ENCODE results near the gene MYO10.
"Not testable (repeated sequence)": the region's sequence is repeated elsewhere in the genome, so short reads cannot be mapped to it uniquely, and the experiment has no call there.

MYO10 gene

DNA sequence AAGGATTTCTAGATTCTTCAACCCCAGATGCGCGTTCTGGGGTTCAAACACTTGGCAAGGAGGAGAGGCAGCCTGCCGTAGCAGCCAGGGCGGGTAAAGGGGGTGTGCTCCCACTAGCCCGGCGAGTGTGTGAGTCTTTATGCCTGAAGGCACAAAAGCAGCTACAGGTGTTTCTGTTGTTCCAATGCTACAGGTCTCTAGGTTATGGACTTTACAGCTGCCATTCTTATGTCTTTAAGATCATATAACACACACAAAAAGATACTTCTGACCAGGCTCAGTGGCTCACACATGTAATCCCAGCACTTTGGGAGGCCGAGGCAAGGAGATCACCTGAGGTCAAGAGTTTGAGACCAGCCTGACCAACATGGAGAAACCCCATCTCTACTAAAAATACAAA lies 185.6 kb downstream of the MYO10 start:
- Mint-ChIP-seq H3K9me3 (no peaks in the 10 kb centered on the region), H3K27me3 (no peaks in the 10 kb centered on the region), H3K36me3 (ENCODE audit: low read depth) (no peaks in the 10 kb centered on the region), H3K27ac (no peak overlapping the region), H3K4me1 (no peaks in the 10 kb centered on the region), H3K4me3 (no peak overlapping the region)
- ATAC-seq (no peak), DNase-seq (no peak)

DNA sequence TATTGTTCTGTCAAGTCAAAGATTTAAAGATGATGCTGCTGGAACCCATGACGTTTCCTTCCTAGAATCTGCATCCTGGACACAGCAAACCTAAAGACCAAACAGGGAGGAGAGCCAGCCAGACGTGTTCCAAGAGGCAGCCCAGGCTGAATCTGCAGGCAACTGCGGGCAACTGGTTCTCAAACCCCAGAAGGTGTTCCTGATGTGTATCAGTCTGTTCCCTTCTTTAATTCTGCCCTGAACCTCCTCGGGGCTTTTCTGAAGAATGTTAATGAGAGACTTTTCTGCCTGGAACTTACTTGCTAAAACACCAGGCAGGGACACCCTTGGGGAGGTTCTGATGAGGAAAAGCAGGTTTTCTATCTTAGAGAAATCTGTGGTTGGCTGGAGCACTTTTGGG lies 186.5 kb downstream of the MYO10 start:
- no peaks in the 10 kb centered on the region for H3K4me1 Mint-ChIP-seq

DNA sequence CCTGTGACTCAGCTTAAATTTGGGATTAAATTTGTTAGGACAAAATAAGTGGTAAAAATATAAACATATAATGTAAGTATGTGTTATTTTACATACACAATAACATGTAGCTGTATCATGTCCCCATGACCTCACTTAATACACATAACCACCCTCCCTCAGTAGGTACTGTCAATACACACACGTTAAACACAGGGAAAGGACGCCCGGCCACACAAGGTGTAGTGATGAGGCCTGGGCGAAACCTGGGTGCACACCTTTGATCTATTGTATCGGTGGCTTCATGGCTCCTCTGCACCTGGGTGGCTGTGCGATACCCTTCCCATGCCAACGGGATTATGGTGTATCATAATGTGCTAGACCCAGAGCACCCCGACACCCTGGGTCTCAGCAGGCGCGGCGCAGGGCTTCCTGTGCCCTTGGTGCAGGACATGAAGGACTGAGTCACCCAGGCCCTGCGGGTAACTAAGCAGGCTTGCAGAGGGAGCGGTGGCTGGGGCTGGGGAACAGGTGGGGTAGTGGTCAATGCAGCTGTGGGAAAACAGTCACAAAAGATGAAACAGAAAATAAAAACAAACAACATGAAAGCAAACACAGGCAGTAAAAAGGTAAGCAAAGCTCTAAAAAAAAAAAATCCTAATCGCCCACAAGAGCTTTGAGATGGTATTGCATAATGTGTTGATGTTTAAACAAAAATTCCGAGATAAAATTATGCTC lies 191.8 kb downstream of the MYO10 start:
- H3K36me3 Mint-ChIP-seq (ENCODE audit: low read depth), result no peaks in the 10 kb centered on the region
- H3K27me3 Mint-ChIP-seq, result peaks cover 7% of the 10 kb centered on the region
- ATAC-seq, result no peak
- DNase-seq, result no peak
- no peaks in the 10 kb centered on the region for H3K9me3 Mint-ChIP-seq
- H3K4me1 Mint-ChIP-seq, result no peaks in the 10 kb centered on the region
- H3K27ac Mint-ChIP-seq, result no peak overlapping the region
- no peak overlapping the region for H3K4me3 Mint-ChIP-seq

More for the DNA sequence above, 186.5 kb downstream of the MYO10 start:
- Mint-ChIP-seq H3K9me3 (no peaks in the 10 kb centered on the region), H3K27me3 (no peaks in the 10 kb centered on the region), H3K36me3 (ENCODE audit: low read depth) (no peaks in the 10 kb centered on the region), H3K4me3 (no peak overlapping the region), H3K27ac (no peak overlapping the region)
- no peak for DNase-seq
- no peak for ATAC-seq

- no peaks in the 10 kb centered on the region for H3K4me1 Mint-ChIP-seq
Observed at GRCh38 chr5:16742938-16743337, 193.2 kb downstream of the MYO10 start.

GRCh38 chr5:16740811-16741392 lies 195.2 kb downstream of the MYO10 start:
- Mint-ChIP-seq H3K4me1 (no peaks in the 10 kb centered on the region), H3K4me3 (no peak overlapping the region), H3K27ac (no peak overlapping the region), H3K9me3 (no peaks in the 10 kb centered on the region), H3K36me3 (ENCODE audit: low read depth) (no peaks in the 10 kb centered on the region), H3K27me3 (peaks cover 12% of the 10 kb centered on the region)
- DNase-seq (no peak), ATAC-seq (no peak)

More at GRCh38 chr5:16742938-16743337, 193.2 kb downstream of the MYO10 start:
- Mint-ChIP-seq H3K27me3 (peaks cover 10% of the 10 kb centered on the region), H3K9me3 (no peaks in the 10 kb centered on the region), H3K4me3 (no peak overlapping the region), H3K36me3 (ENCODE audit: low read depth) (no peaks in the 10 kb centered on the region), H3K27ac (no peak overlapping the region)
- DNase-seq, result no peak
- no peak for ATAC-seq

DNA sequence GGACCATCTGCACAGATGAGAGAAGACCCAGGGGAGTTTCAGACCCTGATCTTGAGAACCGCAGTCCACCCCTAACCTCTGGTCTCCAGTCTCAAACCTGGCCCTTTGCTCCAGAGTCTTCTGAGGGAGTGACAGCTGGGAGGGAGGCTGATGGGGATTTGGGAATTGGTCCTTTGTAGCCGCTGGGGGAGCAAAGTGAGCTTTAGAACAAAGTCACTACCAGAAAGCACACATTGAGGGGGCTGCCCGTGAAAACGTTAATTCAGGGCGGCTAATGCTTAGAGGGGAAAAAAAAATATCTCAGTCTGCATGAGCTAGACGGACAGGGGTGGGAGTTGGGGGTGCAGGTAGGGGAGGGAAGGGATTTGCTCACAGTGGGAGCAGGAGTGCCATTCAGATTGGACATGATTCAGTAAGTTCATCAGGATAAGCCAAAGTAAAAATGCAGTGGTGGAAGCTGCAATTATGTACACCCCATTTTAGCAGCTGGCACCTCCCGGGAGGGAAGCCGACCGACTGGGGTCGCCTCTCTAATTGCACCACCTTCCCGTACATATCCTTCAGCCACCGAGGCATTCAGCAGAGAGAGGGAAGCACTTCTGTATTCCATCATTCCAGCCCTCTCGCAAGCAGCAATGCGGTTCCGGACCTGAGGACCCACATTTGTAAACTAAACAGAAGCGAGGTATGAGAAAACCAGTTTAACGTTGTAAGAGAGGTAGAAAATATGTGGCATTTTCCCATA lies 195.8 kb downstream of the MYO10 start:
- ATAC-seq (no peak), DNase-seq (no peak)
- Mint-ChIP-seq H3K27me3 (peaks cover 12% of the 10 kb centered on the region), H3K9me3 (no peaks in the 10 kb centered on the region), H3K36me3 (ENCODE audit: low read depth) (no peaks in the 10 kb centered on the region), H3K27ac (no peak overlapping the region), H3K4me3 (no peak overlapping the region), H3K4me1 (no peaks in the 10 kb centered on the region)

- not testable (repeated sequence) for ATAC-seq; DNase-seq; H3K36me3 Mint-ChIP-seq (ENCODE audit: low read depth); H3K4me1 Mint-ChIP-seq; H3K27ac Mint-ChIP-seq; H3K4me3 Mint-ChIP-seq; H3K9me3 Mint-ChIP-seq
- H3K27me3 Mint-ChIP-seq, result peaks cover 12% of the 10 kb centered on the region
Observed at GRCh38 chr5:16738393-16738792, 197.7 kb downstream of the MYO10 start.

GRCh38 chr5:16737620-16738364 lies 198.3 kb downstream of the MYO10 start:
- DNase-seq (no peak), ATAC-seq (no peak)
- Mint-ChIP-seq H3K27ac (no peak overlapping the region), H3K9me3 (no peaks in the 10 kb centered on the region), H3K36me3 (ENCODE audit: low read depth) (no peaks in the 10 kb centered on the region), H3K4me1 (no peaks in the 10 kb centered on the region), H3K27me3 (peaks cover 12% of the 10 kb centered on the region), H3K4me3 (no peak overlapping the region)

DNA sequence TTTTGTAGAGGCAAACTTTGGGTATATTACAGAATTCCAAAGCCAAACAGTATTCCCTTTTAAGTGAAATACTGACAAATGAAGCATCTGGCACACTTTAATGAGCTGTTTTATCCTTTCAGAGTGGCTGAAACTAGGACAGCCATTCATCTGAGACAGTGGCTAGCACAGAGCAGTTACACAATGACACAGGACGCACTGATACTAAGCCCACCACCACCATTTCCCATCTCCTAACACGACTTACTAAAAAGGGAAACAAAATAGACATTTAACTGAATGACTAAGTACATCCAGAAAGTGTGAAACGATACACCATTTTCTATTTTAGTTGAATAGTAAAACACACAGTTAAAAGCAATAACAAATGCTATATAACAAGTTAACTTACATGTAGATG lies 198.9 kb downstream of the MYO10 start:
- Mint-ChIP-seq H3K4me3 (no peak overlapping the region), H3K9me3 (no peaks in the 10 kb centered on the region), H3K36me3 (ENCODE audit: low read depth) (no peaks in the 10 kb centered on the region), H3K4me1 (no peaks in the 10 kb centered on the region), H3K27me3 (peaks cover 12% of the 10 kb centered on the region), H3K27ac (no peak overlapping the region)
- ATAC-seq (no peak), DNase-seq (no peak)

- no peak for ATAC-seq
- H3K27ac Mint-ChIP-seq, result no peak overlapping the region
- H3K4me3 Mint-ChIP-seq, result no peak overlapping the region
- no peaks in the 10 kb centered on the region for H3K9me3 Mint-ChIP-seq
- no peak for DNase-seq
- no peaks in the 10 kb centered on the region for H3K36me3 Mint-ChIP-seq (ENCODE audit: low read depth)
- no peaks in the 10 kb centered on the region for H3K4me1 Mint-ChIP-seq
- peaks cover 12% of the 10 kb centered on the region for H3K27me3 Mint-ChIP-seq
Observed at GRCh38 chr5:16736158-16736995, 199.7 kb downstream of the MYO10 start.

GRCh38 chr5:16735101-16736060 lies 200.7 kb downstream of the MYO10 start:
- no peaks in the 10 kb centered on the region for H3K36me3 Mint-ChIP-seq (ENCODE audit: low read depth)
- no peaks in the 10 kb centered on the region for H3K9me3 Mint-ChIP-seq
- H3K4me1 Mint-ChIP-seq, result no peaks in the 10 kb centered on the region
- ATAC-seq, result no peak
- DNase-seq, result no peak
- no peak overlapping the region for H3K27ac Mint-ChIP-seq
- no peak overlapping the region for H3K4me3 Mint-ChIP-seq
- peaks cover 15% of the 10 kb centered on the region for H3K27me3 Mint-ChIP-seq

DNA sequence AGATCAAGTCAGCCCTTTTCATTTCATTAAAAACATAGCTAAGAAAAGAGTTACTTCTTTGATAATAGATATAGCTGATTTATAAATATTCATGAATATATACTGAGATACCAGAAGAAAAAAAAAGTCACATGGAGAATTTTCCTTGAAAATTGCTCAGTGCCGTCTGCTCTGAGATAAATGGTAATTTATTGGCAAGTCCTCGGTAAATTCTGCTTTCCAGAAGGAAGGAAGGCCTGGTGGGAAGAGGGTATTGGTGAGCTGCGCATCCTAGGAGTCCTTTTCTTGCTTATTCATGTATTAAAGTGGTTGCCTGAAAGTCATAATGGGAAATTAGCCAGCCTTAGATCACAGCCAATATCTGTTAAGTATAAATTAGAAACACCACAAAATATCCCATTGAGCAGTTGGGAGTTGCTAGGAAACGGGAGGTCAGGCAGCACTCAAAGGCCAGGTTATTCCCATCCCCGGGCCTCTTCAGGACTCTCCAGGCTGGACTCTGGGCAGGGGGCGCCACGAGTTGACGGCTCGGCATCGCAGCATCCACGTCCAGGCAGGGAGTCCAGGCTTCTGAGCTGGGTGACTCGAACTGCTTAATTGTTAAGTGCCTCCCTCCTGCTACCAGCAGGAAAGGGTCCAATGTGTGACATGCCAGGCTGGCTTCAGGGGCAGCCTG lies 202.6 kb downstream of the MYO10 start:
- peaks cover 7% of the 10 kb centered on the region for H3K27me3 Mint-ChIP-seq
- ATAC-seq, result no peak
- no peak overlapping the region for H3K27ac Mint-ChIP-seq
- H3K4me1 Mint-ChIP-seq, result no peaks in the 10 kb centered on the region
- no peaks in the 10 kb centered on the region for H3K36me3 Mint-ChIP-seq (ENCODE audit: low read depth)
- no peaks in the 10 kb centered on the region for H3K9me3 Mint-ChIP-seq
- no peak overlapping the region for H3K4me3 Mint-ChIP-seq
- DNase-seq, result no peak

GRCh38 chr5:16732356-16732755 lies 203.7 kb downstream of the MYO10 start:
- H3K4me1 Mint-ChIP-seq, result peaks cover 5% of the 10 kb centered on the region
- no peak overlapping the region for H3K27ac Mint-ChIP-seq
- H3K36me3 Mint-ChIP-seq (ENCODE audit: low read depth), result no peaks in the 10 kb centered on the region
- DNase-seq (no peak), ATAC-seq (no peak)
- no peak overlapping the region for H3K4me3 Mint-ChIP-seq
- peaks cover 3% of the 10 kb centered on the region for H3K27me3 Mint-ChIP-seq
- no peaks in the 10 kb centered on the region for H3K9me3 Mint-ChIP-seq

Measured in activated naive CD8-positive, alpha-beta T cell treated with anti-CD3 and anti-CD28 coated beads, Interleukin-2, amount 50 U/mL, for 24 hours (primary cell).